HG02588 (cell line): ENCODE measurements around the gene GNA14.
"Not testable (repeated sequence)": the region's sequence is repeated elsewhere in the genome, so short reads cannot be mapped to it uniquely, and the experiment has no call there.

Experiments used
- ATAC-seq: cut with Tn5 transposase; IDR thresholded peaks from one replicate; pipeline ENCODE4 v1.9.1; 2021; ENCODE audit warnings: mild to moderate bottlenecking, moderate library complexity; ENCODE audit not compliant: unreplicated experiment

Gene GNA14

DNA sequence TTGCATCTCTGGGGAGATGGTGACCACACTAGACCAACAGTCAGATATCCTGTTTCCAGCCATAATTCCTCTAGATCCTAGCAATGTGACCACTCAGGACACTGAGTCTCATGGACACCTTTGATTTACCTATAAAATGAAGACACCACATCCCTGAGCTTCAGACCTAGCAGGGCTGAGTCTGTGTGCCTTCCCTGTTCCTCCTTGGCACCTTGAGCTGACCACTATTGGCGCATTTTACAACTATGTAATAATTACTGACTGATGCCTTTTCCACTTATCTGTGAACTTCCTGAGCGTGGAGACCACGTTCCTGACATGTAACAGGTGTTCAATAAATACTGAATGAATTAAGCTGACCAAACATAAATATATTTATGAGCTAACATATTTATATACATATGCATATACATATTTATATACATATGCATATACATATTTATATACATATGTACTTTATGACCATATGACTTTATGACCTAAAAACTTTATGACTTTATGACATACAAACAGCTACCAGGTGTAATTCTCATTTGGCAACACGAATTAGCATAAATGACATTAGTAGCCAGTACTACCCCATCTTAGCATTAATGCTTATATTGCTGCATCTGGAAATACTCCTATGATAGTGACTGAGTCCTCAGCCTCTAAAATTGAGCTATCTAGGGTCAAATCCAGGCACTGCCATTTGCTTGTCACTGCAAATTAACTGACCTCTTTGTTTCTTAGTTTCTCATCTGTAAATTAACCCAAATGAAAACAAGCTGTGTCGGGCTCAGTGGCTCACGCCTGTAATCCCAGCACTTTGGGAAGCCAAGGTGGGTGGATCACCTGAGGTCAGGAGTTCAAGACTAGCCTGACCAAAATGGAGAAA, 150.6 kb downstream of the GNA14 start:
- ATAC-seq: no peak

DNA sequence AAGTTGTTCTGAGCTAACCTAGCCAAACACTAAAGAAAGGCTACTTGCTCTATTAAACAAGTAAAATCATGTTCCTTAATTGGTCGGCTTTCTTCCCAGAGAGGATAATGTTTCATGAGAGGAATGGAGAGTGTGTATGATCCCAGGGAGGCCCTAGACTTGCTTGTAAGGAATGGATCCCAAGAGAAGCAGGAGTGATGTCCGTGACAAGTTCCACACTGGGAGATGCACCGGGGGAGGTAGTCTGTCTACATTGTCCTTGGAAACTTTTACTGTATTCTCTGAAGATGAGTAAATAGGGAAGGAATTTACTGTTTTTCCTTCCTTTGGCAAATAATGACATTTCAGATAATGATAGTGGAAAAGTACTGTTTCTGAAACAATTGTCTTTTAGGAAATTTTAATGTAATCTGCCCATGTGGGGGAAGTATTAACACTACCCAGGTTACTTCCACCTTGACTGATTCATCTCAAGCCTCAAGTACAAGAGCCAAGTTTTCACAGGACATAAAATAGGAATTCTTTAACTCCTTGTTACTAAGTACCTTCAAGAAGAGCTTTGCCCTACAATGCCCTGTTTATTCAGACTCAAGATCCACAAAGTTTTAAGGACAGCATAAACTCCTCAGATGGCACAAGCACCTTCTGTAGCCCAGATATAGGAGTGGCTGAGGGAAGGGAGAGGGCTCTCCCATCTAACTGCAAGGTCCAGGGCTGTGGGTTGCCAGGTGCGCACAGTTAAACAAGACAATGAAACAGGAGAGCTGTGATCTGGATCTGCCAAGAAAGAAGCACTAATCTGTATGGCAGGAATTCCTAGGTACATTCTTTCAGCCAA, 152.1 kb downstream of the GNA14 start:
- no peak for ATAC-seq

DNA sequence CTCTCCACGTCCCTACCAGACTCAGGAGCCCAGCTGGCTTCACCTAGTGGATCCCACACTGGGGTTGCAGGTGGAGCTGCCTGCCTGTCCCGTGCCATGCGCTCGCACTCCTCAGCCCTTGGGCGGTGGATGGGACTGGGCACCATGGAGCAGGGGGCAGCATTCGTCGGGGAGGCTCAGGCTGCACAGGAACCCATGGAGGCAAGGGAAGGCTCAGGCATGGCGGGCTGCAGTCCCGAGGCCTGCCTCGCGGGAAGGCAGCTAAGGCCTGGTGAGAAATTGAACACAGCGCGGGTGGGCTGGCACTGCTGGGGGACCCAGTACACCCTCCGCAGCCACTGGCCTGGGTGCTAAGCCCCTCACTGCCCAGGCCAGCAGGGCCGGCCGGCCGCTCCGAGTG, 157.8 kb downstream of the GNA14 start:
- not testable (repeated sequence) for ATAC-seq

DNA sequence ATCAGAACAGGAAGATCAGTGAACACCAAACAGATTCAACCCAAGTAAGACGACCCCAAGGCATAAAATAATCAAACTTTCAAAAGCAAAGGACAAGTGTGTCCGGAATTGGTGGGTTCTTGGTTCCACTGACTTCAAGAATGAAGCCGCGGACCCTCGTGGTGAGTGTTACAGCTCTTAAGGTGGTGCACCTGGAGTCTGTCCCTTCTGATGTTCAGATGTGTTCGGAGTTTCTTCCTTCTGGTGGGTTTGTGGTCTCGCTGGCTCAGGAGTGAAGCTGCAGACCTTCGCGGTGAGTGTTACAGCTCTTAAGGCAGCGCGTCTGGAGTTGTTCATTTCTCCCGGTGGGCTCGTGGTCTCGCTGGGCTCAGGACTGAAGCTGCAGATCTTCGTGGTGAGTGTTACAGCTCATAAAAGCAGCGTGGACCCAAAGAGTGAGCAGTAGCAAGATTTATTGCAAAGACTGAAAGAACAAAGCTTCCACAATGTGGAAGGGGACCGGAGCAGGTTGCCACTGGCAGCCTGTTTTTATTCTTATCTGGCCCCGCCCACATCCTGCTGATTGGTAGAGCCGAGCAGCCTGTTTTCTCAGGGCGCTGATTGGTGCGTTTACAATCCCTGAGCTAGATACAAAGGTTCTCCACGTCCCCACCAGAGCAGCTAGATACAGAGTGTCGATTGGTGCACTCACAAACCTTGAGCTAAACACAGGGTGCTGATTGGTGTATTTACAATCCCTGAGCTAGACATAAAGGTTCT, 158.5 kb downstream of the GNA14 start:
- ATAC-seq: not testable (repeated sequence)

DNA sequence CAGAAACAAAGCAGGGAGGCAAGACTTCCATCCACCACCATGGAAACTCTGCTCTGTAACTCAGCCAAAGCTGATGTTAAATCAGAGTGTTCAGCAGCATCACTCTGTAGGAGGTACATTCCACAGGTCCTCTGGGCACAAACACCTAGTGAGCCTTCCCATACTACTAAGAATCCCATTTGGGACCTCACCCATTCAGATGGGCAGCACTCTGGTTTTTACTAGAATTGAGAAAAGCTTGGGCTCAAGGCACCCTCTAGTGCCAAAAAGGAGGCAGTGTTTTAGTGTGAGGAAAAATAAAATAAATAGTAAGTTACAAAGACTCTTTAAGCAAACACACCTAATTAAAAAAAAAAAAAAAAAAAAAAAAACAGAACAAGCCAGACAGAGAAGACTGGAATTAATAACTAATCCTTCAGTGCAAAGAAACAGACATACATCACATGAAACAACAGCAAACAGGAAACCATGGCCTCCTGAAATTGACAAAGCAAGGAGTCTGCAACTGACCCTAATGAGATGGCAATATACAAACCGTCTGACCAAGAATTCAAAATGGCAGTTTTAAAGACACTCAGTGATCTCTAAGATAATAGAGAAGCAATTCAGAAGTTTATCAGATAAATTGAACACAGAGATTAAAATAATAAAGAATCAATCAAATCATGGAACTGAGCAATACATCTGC, 159.5 kb downstream of the GNA14 start:
- no peak for ATAC-seq

DNA sequence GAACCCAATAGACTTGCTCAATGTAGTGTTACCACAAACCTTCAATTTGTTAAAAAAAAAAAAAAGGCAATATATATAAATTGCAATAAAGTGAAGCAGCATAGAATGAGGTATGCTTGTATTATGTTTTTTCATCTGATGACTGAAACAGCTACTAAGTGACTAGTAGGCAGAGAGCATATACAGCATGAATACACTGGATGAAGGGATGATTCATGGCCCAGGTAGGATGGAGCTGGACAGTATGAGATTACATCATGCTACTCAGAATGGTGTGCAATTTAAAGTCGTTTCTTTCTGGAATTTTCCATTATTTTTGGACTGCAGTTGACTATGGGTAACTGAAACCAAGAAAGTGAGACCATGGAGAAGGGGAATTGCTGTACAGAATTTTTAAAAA, 161.2 kb downstream of the GNA14 start:
- no peak for ATAC-seq

DNA sequence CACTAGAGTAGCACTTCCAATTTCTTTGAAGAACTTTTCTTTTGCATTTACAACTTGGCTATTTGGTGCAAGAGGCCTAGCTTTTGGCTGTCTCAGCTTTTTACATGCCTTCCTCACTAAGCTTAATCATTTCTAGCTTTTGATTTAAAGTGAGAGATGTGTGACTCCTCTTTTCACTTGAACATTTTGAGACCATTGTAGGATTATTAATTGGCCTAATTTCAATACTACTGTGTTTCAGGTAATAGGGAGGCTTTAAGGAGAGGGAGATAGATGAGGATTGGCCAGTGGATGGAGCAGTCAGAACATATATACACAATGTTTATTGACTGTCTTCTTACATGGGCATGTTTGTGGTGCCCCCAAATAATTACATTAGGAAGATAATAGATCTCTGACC, 161.7 kb downstream of the GNA14 start:
- no peak for ATAC-seq

DNA sequence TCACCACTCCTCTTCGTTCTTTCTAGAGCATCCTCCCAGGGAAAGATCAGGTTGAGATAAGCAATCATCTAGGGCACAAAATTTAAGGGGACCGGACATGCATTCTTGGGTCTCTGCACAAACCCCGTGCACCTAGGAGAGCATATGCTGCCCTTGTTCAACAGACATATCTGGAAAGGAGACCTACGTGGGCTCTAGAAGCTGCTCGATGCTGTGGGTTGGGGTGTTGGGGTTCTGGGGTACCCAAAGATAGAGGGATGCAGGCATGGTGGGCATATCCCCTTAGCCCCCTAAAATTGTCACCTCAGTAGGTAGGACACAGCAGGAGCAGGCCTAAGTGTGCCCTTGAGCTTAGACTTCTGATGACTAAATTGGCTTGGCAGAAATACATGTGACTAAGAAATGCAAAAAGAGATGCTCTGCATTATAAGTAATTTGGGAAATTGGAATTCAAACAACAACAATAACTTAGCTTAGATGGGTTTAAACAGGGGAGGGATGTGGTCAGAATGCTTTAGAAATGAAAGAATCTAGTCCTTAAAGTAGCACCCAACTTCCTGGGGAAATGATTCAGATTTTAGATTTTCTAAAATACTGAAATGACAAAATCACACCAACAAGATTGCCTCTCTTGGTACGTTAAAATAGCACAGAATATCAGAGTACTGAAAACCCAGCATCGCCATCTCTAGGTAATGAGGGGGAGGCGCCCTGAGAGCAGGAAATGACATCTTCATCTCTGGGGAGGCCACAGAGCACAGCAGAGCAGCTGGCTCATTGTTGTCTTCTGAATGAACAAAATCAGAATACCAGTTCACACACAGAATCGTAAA, 172.3 kb downstream of the GNA14 start:
- peak; percentile 87 for ATAC-seq

DNA sequence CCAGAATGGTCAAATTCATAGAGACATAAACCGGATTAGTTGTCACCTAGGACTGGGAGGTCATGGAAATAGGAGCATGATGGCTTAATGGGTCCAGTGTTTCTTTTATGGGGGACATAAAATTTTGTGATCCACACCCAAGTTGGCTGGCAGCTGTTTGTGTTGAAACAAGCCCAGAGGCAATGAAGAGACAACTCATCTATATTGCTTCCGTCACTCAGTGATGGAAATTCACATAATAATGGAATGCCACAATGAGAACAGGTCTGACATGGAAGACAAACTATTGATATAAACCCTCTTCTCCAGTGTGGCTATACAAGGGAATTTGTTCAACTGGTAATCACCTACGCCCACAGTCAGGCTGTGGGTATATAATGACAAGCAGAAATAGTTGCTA, 173.2 kb downstream of the GNA14 start:
- ATAC-seq: no peak

DNA sequence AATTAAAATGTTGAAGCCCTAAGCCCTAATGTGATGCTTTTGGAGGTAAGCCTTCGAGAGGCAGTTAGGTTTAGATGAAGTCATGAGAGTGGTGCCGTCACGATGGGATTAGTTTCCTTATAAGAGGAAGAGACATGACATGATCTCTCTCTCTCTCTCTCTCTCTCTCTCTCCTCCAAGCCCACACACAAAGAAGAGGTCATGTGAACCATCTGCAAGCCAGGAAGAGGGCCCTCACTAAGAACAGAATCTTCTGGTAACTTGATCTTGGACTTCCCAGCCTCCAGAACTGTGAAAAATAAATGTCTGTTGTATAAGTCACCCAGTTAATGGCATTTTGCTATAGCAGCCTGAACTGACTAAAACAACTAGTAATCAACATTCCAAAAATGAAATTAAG, 175.5 kb downstream of the GNA14 start:
- ATAC-seq: no peak

DNA sequence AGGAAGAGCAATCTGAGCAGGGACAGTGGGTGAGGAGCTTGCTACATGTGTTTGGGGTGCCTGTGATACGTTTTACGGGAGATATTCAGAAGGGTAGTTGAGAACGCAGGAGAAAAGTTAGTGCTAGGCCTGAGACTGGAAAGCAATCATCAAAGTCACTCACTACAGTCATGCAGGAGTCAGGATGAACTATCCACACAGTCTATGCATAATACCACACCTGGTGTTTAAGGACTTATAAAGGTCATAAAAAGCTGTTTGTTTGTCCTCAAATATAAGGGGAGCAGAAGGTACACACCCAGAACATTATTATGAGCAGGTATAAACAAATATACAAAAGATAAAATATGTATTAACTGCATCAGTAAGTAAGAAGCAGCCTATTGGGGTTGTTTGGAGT, 176.6 kb downstream of the GNA14 start:
- no peak for ATAC-seq

DNA sequence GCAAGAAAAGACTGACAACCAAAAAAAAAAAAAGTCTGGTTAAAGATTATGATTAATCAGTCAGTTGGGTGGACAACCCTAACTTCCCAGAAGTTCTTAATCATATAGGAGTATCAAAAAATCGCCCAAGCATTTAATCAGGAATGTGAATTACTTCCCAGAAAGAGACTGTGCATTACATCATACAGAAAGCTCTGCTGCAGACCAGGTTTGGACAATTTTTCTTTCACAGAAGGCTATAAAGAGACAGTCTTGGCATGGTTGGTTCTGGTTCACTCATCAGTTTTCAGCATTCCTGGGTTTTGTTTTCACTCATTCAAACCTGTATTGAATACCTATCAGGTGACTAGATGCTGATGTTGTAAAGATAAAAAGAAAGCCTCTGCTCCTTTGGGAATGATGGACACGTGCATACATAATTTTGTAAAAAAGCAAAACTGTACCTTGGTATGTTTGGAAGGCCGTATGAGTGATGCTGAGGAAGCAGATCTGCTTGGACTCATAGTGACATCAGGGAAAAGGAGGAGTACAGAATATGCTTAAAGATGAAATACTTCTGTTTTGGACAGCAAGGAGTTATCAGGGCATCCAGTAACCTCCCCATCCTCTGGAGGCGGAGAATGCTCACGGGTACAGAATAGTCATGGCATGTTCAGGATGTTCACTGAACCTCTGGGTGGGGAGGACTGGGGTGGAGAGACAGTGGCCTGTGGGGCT, 178.4 kb downstream of the GNA14 start:
- no peak for ATAC-seq

DNA sequence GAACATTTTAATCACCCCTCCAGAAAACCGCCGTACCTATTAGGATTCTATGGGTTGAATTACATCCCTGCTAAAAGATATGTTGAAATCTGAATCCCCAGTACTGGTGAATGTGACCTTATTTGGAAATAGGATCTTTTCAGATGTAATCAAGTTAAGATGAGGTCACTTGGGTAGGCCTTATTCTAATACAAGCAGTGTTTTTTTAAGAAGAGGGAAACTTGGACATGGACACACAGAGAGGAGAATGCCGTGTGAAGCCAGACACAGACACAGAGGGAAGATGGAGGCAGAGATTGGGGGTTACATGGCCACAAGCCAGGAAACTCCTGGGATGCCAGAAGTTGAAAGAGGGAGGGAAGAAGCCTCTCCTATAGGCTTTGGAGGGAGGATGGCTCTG, 183.5 kb downstream of the GNA14 start:
- no peak for ATAC-seq

DNA sequence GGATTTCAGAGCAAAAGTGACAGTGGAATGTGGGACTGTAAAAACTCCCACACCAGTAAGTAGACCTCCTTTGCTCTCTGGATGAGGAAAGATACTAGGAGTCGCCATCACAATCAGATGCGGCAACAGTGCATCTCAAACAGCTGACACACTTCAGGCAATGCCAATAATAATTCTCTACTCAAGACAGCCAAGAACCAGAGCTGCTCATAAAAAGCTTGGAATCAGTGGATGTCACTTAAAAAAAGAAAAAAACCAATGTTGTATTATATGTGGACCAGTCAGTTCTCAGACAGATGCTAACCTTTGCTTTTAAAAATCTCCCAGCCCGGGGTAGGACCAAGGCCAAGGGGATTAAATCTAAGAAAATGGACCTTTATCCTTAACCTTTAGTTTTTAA, 185.0 kb downstream of the GNA14 start:
- no peak for ATAC-seq

DNA sequence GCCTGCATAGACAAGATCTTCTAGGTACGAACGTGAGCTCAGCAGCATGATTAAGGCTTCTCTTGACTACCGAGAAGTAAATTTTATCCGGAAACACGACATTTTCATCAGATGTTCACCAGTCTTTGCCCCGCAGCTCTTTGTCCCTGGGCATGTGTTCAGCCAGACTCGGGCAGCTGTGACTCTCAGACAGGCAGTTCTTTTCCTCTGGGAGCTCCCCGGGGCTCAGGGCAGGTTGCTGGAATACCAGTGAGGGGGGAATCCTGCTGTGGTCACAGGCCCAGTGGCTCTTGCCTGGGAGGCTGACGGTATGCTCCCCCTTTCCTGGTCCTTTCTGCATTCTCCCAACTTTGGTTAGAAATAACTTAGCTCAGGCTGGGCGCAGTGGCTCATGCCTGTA, 186.1 kb downstream of the GNA14 start:
- ATAC-seq: no peak

DNA sequence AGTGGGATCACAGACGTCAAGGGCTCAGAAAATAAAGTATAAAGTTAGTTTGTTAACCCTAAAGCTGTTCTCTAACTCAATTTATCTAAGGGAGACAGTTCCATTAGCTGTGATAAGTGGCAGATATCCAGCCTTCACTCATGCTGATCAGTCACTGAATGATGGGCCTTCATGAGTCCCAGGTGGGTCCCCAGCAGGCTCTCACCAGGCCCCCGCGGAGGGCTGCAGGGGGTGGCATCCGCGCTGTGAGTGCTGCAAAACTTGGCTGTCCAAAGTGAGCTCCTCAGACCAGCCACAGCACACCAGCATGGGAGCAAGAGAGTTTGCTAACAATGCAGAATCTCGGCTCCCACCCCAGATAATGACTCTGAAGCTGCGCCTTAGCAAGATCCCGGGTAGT, 187.2 kb downstream of the GNA14 start:
- no peak for ATAC-seq

DNA sequence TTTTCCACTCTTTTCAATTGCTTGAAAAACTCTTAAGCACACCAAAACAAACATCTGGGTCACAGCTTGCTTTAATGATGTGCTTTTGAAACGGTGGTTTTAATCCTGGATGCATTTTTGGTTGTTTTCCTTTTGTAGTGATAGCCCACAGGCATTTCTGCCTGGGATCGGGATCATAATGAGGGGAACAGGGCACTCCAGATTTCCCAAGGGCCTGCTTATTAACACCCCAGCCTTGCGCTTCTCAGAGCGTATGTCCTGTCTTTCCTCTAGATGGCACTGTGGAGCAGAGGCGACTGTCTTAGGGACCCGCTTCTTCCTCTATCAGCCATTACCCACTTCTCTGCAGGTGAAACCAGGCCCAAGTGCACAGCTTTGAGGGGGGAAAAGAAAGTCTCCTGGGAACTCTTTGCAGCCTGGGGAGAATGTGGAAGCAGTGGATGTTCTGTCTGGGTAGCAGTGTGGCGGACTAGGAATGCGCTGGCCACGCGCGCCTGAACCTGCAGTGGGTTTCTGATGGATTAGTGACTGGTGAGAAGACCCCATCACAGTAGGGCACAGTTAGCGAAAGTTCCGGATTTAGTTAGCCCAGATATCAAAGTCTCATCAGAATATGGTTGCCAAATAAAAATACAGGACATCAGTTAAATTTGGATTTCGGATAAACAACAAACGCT, 190.1 kb downstream of the GNA14 start:
- ATAC-seq: peak; percentile 70

DNA sequence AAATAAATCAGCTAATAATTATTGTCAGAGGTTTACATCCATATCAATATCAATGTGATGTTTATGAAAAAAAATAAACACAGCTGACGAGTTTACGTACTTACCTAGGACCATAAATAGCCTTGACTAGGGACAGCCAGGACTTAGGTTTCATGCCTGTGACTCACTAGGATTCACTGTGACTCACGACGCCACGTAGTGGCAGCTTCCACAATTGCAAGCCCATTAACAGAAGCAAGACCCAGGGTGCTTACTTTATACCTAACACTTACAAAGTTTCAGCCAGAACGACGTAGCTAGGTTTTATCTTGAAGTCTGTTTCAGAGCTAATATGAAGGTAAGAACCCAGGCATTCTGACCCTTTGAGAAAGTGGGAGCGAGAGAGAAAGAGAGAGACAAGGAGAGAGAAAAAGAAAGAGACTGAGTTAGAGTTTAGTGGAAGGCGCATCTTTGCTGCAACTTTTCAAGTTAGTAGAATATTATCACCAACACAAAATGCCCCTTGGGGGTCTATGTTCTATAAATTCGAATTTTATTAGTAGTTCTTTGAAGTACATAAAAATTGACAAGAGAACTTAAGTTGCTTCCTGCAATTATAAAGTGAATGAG, 191.2 kb downstream of the GNA14 start:
- peak; percentile 80 for ATAC-seq
